HFF-Myc (cell line): ENCODE results near the gene RCSD1.

Experiments
- DNase-seq: peaks from one replicate; pipeline ENCODE4 v3.0.0-alpha.2; 2011; ENCODE audit warnings: low read depth; ENCODE audit errors: extremely low read depth
- H3K4me3 ChIP-seq: replicated peaks from 2 replicates; pipeline ENCODE4 v1.5.1; 2011; ENCODE audit warnings: low read depth, mild to moderate bottlenecking, control low read depth, low read length
- TF ChIP-seq, protein P1 (sequence below): IDR thresholded peaks from 2 replicates; pipeline ENCODE4 v1.5.1; 2012; ENCODE audit warnings: mild to moderate bottlenecking, low read depth, low read length, control low read depth; ENCODE audit errors: missing control alignments

Gene RCSD1

DNA sequence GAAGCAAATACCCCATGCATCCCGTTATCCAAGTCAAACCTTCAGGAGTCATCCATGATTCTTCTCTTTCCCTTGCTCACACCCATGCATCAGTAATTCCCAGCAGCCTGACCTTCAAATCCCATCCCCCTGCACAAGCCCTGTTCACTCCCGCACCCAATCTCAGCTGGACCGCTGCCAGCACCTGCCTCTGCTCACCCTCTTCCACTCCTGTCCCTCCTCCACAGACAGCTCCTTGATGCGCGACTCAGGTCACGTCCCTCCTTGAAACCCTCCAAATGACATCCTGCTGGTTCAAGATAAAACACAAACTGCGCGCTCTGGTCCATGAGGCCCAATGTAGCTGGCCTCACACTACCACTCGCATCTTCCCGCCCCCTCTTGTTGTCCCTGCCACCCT is 48.4 kb downstream of the RCSD1 start:
- no peak overlapping the region for H3K4me3 ChIP-seq
- TF ChIP-seq, protein P1, sequence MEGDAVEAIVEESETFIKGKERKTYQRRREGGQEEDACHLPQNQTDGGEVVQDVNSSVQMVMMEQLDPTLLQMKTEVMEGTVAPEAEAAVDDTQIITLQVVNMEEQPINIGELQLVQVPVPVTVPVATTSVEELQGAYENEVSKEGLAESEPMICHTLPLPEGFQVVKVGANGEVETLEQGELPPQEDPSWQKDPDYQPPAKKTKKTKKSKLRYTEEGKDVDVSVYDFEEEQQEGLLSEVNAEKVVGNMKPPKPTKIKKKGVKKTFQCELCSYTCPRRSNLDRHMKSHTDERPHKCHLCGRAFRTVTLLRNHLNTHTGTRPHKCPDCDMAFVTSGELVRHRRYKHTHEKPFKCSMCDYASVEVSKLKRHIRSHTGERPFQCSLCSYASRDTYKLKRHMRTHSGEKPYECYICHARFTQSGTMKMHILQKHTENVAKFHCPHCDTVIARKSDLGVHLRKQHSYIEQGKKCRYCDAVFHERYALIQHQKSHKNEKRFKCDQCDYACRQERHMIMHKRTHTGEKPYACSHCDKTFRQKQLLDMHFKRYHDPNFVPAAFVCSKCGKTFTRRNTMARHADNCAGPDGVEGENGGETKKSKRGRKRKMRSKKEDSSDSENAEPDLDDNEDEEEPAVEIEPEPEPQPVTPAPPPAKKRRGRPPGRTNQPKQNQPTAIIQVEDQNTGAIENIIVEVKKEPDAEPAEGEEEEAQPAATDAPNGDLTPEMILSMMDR = no peak

DNA sequence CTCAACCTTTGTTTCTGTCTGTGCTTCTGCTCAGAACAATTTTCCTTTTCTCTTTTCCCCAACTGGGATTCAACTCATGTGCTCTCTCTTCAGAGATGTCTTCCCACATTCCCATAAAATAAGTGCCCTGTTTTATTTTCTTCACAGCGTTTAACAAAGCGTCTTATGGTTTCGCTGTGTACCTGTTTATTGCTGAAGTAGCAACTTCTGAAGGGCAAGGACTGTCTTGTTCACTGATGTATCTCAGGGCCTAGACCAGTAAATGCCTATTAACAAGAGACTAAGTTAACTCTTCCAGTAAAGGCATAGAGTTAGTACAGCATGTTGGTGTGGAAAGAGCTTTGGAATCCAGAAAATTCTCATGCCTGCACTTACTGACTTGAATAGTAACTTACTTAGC is 48.8 kb downstream of the RCSD1 start:
- DNase-seq = no peak
- TF ChIP-seq, protein P1 = no peak
- no peak overlapping the region for H3K4me3 ChIP-seq

More for the DNA sequence above, 48.4 kb downstream of the RCSD1 start:
- DNase-seq = no peak

DNA sequence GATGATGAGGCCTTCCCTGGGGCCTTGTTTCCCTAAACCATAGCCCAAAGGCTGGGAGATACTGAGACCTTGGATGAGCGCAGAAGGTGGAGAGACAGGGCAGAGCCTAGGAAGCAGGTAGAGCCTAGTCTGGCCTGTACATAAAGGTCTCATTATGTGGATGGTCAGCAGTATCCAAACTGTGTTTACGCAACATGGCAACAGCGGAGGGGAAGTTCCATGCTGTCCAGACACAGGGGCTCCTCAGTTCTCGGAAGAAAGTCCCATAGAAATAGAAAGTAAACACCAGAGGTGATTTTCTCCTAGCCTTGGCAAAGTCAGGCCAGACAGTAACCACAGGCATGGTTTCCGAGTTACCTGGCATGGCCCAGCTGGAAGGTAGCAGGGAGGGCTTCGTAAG is 49.7 kb downstream of the RCSD1 start:
- DNase-seq = no peak
- TF ChIP-seq, protein P1 = no peak
- no peak overlapping the region for H3K4me3 ChIP-seq

DNA sequence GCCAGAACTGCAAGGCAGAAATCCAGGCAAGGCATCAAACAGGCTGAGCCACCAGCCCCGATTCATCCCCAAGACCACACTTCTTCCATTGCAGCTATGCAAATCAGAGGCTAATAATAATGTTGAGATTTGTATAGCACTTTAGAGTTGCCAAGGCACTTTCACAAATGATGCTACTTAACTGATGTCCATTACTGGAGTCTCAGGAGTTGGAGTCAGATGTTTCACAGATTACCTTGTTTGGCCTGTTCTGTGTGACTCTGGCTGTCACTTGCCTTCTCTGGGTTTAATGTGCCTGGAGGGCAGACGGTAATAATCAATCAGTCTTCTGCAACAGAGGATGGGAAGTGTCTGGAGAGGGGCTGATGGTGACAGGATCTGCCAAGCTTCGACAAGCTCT is 51.0 kb downstream of the RCSD1 start:
- TF ChIP-seq, protein P1 = no peak
- DNase-seq = no peak
- H3K4me3 ChIP-seq = no peak overlapping the region

DNA sequence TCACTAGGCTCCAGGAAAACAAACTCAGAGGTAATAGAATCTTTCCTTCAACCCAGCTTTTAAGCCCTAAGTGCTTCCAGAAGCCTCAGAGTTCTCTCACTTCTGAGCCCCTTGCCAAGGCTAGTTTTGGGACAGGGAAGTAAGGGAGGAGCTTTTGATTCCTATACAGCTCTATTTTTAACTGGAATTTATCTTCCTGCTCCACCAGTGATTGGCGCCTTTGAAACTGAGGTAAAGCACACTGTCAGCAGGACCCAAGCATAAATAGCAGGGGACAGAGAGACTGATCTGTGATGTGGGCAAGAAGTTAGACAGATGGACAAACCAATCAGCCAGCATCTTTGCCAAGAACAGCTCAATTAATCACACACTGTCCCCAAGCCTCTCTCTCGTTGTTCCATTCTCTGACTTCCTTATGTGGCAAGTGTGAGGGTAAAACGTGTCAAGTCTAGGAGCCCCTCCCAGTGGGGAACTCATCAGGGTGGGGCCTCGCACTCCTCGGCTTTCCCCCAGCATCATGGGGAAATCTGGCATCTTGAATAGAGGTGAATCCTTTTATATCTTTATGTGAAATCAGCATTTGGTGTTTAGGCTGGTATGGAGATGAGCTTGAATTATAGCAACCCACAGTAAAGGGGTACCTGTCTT is 51.5 kb downstream of the RCSD1 start:
- no peak overlapping the region for H3K4me3 ChIP-seq
- TF ChIP-seq, protein P1 = no peak
- no peak for DNase-seq

DNA sequence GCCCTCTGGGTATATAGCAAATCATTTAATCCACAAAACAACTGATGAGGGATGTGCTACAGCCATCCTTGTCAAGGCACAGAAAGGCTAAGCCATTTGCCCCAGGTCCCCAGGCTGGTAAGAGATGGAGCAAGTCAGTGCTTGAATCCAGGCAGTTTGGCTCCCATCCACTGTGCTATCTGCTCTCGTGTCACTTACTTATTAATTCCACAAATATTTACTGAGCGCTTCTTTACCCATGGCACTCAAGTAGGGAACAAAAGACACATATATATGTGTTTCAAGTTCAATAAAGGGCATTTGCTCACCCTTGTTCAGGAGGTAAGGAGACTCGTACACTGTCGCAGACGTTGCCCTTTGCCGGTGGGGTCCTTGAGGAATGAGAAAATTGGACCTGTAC is 53.2 kb downstream of the RCSD1 start:
- H3K4me3 ChIP-seq = no peak overlapping the region
- TF ChIP-seq, protein P1 = no peak
- no peak for DNase-seq
